Esophagus muscularis mucosa (tissue), 3 donors: ENCODE data around the gene GLYATL2.

Experiments used
- CTCF ChIP-seq, 3 experiments: fragments of 200-600 bp in 2 of 3; fragments of 450-650 bp in 1 of 3; sonication (generic) in 2 of 3; IDR thresholded peaks; one replicate each; pipeline ENCODE4 v1.5.1; 2017 to 2019; ENCODE audit warnings: antibody characterized with exemption in 3 of 3, mild to moderate bottlenecking in 2 of 3, moderate library complexity in 1 of 3
- POLR2A ChIP-seq: fragments of 450-650 bp; IDR thresholded peaks from one replicate; pipeline ENCODE4 v1.6.1; 2017; ENCODE audit warnings: antibody characterized with exemption, moderate library complexity, mild to moderate bottlenecking, low read depth
- POLR2AphosphoS5 ChIP-seq, 2 donors: sonication (generic); formaldehyde crosslinking; IDR thresholded peaks; one replicate each; pipeline ENCODE4 v1.6.1; 2017; ENCODE audit warnings: antibody characterized with exemption in 2 of 2

DNA sequence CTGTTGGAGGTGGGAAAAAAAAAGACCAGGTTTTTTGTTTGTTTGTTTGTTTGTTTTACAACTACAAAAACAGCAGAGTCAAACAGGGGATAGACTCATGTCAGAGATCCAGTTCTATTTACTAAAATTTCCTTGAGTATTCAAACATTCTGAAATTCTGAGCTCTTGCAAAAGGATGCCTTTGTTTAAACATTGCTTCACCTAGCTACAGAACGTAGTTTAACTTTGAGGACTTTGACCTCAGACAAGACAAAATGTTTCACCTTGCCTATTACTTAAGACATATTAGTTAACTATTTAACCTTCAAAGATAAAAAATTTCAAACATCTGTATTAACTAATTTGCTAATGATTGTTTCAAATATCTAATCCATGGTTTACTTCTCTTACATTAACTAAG, 36.1 kb upstream of the GLYATL2 start:
- TF ChIP-seq POLR2A, result no peak
- no peak for TF ChIP-seq CTCF (IDR thresholded peaks at IDR 0.05)
- no peak for TF ChIP-seq POLR2AphosphoS5 (IDR thresholded peaks at IDR 0.05)
